NCI-H1105 (cell line): ENCODE data around the gene ATP8A2.

ENCODE experiments used
- DNase-seq: peaks from one replicate; lab custom pipeline; 2025; lab: John Stamatoyannopoulos, UW

ATP8A2 gene

GRCh38 chr13:25632166-25632888 lies 260.6 kb downstream of the ATP8A2 start:
- DNase-seq: no peak

GRCh38 chr13:25633093-25633492 lies 261.3 kb downstream of the ATP8A2 start:
- no peak for DNase-seq

GRCh38 chr13:25645681-25646080 lies 273.9 kb downstream of the ATP8A2 start:
- no peak for DNase-seq

GRCh38 chr13:25649001-25649633 lies 277.3 kb downstream of the ATP8A2 start:
- DNase-seq: no peak

GRCh38 chr13:25652764-25653163 lies 281.0 kb downstream of the ATP8A2 start:
- no peak for DNase-seq

GRCh38 chr13:25654322-25654721 lies 282.5 kb downstream of the ATP8A2 start:
- no peak for DNase-seq

GRCh38 chr13:25657157-25657556 lies 285.4 kb downstream of the ATP8A2 start:
- DNase-seq: no peak

- peak; percentile 64 for DNase-seq
Observed at GRCh38 chr13:25659091-25659795, 287.5 kb downstream of the ATP8A2 start.

GRCh38 chr13:25660996-25661395 lies 289.2 kb downstream of the ATP8A2 start:
- no peak for DNase-seq

GRCh38 chr13:25662516-25662915 lies 290.7 kb downstream of the ATP8A2 start:
- no peak for DNase-seq

GRCh38 chr13:25668345-25668744 lies 296.6 kb downstream of the ATP8A2 start:
- no peak for DNase-seq

GRCh38 chr13:25673711-25674110 lies 301.9 kb downstream of the ATP8A2 start:
- DNase-seq: no peak

GRCh38 chr13:25674371-25674770 lies 302.6 kb downstream of the ATP8A2 start:
- no peak for DNase-seq

- DNase-seq: no peak
Observed at GRCh38 chr13:25675060-25675459, 303.3 kb downstream of the ATP8A2 start.

- DNase-seq: no peak
Observed at GRCh38 chr13:25677956-25678355, 306.2 kb downstream of the ATP8A2 start.

GRCh38 chr13:25678398-25678797 lies 306.6 kb downstream of the ATP8A2 start:
- no peak for DNase-seq

GRCh38 chr13:25679159-25679558 lies 307.4 kb downstream of the ATP8A2 start:
- DNase-seq: no peak

- DNase-seq: no peak
Observed at GRCh38 chr13:25679936-25680335, 308.2 kb downstream of the ATP8A2 start.

- DNase-seq: no peak
Observed at GRCh38 chr13:25682276-25682675, 310.5 kb downstream of the ATP8A2 start.

- DNase-seq: no peak
Observed at GRCh38 chr13:25683056-25683455, 311.3 kb downstream of the ATP8A2 start.

- no peak for DNase-seq
Observed at GRCh38 chr13:25683662-25684370, 312.0 kb downstream of the ATP8A2 start.

- no peak for DNase-seq
Observed at GRCh38 chr13:25684491-25684890, 312.7 kb downstream of the ATP8A2 start.
